GM12878 (cell line): ENCODE results near the gene NDST3.

Experiments
- FOXM1 ChIP-seq: IDR thresholded peaks from 2 replicates; pipeline ENCODE4 v1.6.1; 2012; ENCODE audit warnings: low read depth, mild to moderate bottlenecking, inconsistent platforms, low read length, moderate library complexity
- RAD21 ChIP-seq: IDR thresholded peaks from 2 replicates; pipeline ENCODE4 v1.6.1; 2011; ENCODE audit warnings: mild to moderate bottlenecking, low read depth, low read length, moderate library complexity; ENCODE audit not compliant: insufficient read depth
- RFX5 ChIP-seq: IDR thresholded peaks from 2 replicates; pipeline ENCODE4 v1.6.1; 2011; ENCODE audit warnings: low read depth, low read length, improper control_type of control experiment
- SUZ12 ChIP-seq: fragments of 200-600 bp; sonication (generic); IDR thresholded peaks from one replicate; pipeline ENCODE4 v1.6.1; 2018; ENCODE audit warnings: antibody characterized with exemption, mild to moderate bottlenecking; ENCODE audit not compliant: unreplicated experiment
- TF ChIP-seq, protein P1 (sequence below), 3 experiments: IDR thresholded peaks in 2 of 3; conservative IDR thresholded peaks in 1 of 3; 2 replicates each; pipeline ENCODE4 v1.5.1; 2011; ENCODE audit warnings: low read depth in 3 of 3, low read length in 3 of 3, mild to moderate bottlenecking in 3 of 3, control low read depth in 2 of 3, moderate library complexity in 2 of 3, inconsistent platforms in 1 of 3, mixed read lengths in 1 of 3; ENCODE audit not compliant: control insufficient read depth in 2 of 3, insufficient read depth in 1 of 3; ENCODE audit errors: extremely low read depth in 1 of 3

DNA sequence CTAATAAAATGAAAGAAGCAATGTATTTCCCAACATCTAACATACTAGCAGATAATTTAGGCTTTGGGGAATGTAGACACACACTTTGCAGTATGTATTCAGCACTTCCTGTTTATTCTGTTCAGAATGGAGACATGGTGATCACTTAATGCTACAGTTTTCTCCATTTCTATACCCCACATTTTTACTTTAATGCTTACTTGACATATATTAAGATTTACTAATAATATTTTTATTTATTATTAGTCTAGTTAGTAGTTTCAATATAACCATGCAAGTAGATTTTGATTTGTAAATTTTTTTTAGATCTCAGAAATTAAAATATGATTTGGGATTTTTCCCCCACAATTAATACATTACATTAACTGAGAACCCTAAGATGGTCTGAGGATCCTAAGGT lies 220.1 kb downstream of the NDST3 start:
- TF ChIP-seq FOXM1: no peak
- no peak for TF ChIP-seq RAD21
- TF ChIP-seq, protein P1, sequence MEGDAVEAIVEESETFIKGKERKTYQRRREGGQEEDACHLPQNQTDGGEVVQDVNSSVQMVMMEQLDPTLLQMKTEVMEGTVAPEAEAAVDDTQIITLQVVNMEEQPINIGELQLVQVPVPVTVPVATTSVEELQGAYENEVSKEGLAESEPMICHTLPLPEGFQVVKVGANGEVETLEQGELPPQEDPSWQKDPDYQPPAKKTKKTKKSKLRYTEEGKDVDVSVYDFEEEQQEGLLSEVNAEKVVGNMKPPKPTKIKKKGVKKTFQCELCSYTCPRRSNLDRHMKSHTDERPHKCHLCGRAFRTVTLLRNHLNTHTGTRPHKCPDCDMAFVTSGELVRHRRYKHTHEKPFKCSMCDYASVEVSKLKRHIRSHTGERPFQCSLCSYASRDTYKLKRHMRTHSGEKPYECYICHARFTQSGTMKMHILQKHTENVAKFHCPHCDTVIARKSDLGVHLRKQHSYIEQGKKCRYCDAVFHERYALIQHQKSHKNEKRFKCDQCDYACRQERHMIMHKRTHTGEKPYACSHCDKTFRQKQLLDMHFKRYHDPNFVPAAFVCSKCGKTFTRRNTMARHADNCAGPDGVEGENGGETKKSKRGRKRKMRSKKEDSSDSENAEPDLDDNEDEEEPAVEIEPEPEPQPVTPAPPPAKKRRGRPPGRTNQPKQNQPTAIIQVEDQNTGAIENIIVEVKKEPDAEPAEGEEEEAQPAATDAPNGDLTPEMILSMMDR (IDR thresholded peaks at IDR 0.05 in 2 of 3, conservative IDR thresholded peaks at IDR 0.05 in 1 of 3; ENCODE audit: control insufficient read depth in 2 of 3, extremely low read depth in 1 of 3, insufficient read depth in 1 of 3, low read depth in 3 of 3, low read length in 3 of 3): no peak
- TF ChIP-seq SUZ12: no peak
- TF ChIP-seq RFX5: no peak
